GM12873 (cell line): Measurements from ENCODE around the gene FBXO28.

Experiments used
- CTCF ChIP-seq: IDR thresholded peaks from 2 replicates; pipeline ENCODE4 v1.5.1; 2012; ENCODE audit warnings: low read depth, mild to moderate bottlenecking, moderate library complexity, low read length, control low read depth; ENCODE audit not compliant: insufficient read depth; ENCODE audit errors: missing control alignments

FBXO28 gene

GRCh38 chr1:224113918-224114786 lies at the start of gene FBXO28:
Gene FBXO28 (plus strand): TSS chr1:224114111. CDS start chr1:224114130, 19 bp downstream.
- TF ChIP-seq CTCF = no peak

GRCh38 chr1:224064150-224064549 lies 49.8 kb upstream of the FBXO28 start:
- no peak for TF ChIP-seq CTCF

- TF ChIP-seq CTCF = no peak
Observed at GRCh38 chr1:224065455-224065854, 48.5 kb upstream of the FBXO28 start.

GRCh38 chr1:224067207-224067606 lies 46.7 kb upstream of the FBXO28 start:
- no peak for TF ChIP-seq CTCF

GRCh38 chr1:224067621-224068457 lies 46.1 kb upstream of the FBXO28 start:
- no peak for TF ChIP-seq CTCF

GRCh38 chr1:224068458-224069072 lies 45.3 kb upstream of the FBXO28 start:
- no peak for TF ChIP-seq CTCF

- TF ChIP-seq CTCF = no peak
Observed at GRCh38 chr1:224069138-224069537, 44.8 kb upstream of the FBXO28 start.
